ENCODE results near the gene ASF1A.

Gene ASF1A

GRCh38 chr6:118873239-118873638 lies 20.7 kb upstream of the ASF1A start:
- H4K20me1 ChIP-seq (ENCODE audit: insufficient read depth, low read length, poor library complexity, severe bottlenecking): no peaks in the 10 kb centered on the region
- H3K79me2 ChIP-seq (ENCODE audit: insufficient read depth, low read length): peaks cover 23% of the 10 kb centered on the region; the same call in 1 of the 2 replicates

GRCh38 chr6:118875672-118876071 lies 18.3 kb upstream of the ASF1A start:
- Histone ChIP-seq H3K4me1 (ENCODE audit: insufficient read depth, low read length, poor library complexity, severe bottlenecking) (peaks cover 8% of the 10 kb centered on the region), H4K20me1 (ENCODE audit: insufficient read depth, low read length, poor library complexity, severe bottlenecking) (no peaks in the 10 kb centered on the region), H3F3A (ENCODE audit: low read depth) (no peaks in the 10 kb centered on the region), H3K9me2 (replicated peaks; ENCODE audit: low read depth, low read length) (no peaks in the 10 kb centered on the region), H3K9me3 (ENCODE audit: insufficient read depth, low read depth, low read length) (no peaks in the 10 kb centered on the region), H3K79me2 (ENCODE audit: insufficient read depth, low read length) (peaks cover 38% of the 10 kb centered on the region; the same call in 1 of the 2 replicates), H3K27me3 (ENCODE audit: insufficient read depth, low read length, poor library complexity, severe bottlenecking) (no peaks in the 10 kb centered on the region), H2AFZ (ENCODE audit: low read length) (no peak overlapping the region), H3K36me3 (ENCODE audit: insufficient read depth, low read length) (no peaks in the 10 kb centered on the region), H3K4me2 (ENCODE audit: low read depth, low read length, poor library complexity, severe bottlenecking) (no peak overlapping the region), H3K9ac (ENCODE audit: low read depth, low read length, poor library complexity, severe bottlenecking) (no peak overlapping the region), H3K4me3 (ENCODE audit: low read length, poor library complexity, severe bottlenecking) (no peak overlapping the region)
- TF ChIP-seq CTCF (conservative IDR thresholded peaks at IDR 0.05; ENCODE audit: low read length) (no peak), EZH2phosphoT487 (IDR thresholded peaks at IDR 0.05; ENCODE audit: borderline replicate concordance) (no peak)

More at GRCh38 chr6:118873239-118873638, 20.7 kb upstream of the ASF1A start:
- Histone ChIP-seq H3K4me2 (ENCODE audit: low read depth, low read length, poor library complexity, severe bottlenecking) (no peak overlapping the region), H2AFZ (ENCODE audit: low read length) (no peak overlapping the region), H3K4me3 (ENCODE audit: low read length, poor library complexity, severe bottlenecking) (no peak overlapping the region), H3K27me3 (ENCODE audit: insufficient read depth, low read length, poor library complexity, severe bottlenecking) (no peaks in the 10 kb centered on the region), H3K9me2 (replicated peaks; ENCODE audit: low read depth, low read length) (no peaks in the 10 kb centered on the region), H3K9ac (ENCODE audit: low read depth, low read length, poor library complexity, severe bottlenecking) (no peak overlapping the region), H3K36me3 (ENCODE audit: insufficient read depth, low read length) (no peaks in the 10 kb centered on the region), H3K4me1 (ENCODE audit: insufficient read depth, low read length, poor library complexity, severe bottlenecking) (no peaks in the 10 kb centered on the region), H3K9me3 (ENCODE audit: insufficient read depth, low read depth, low read length) (no peaks in the 10 kb centered on the region), H3F3A (ENCODE audit: low read depth) (no peaks in the 10 kb centered on the region)
- TF ChIP-seq CTCF (conservative IDR thresholded peaks at IDR 0.05; ENCODE audit: low read length): no peak
- no peak for TF ChIP-seq EZH2phosphoT487 (IDR thresholded peaks at IDR 0.05; ENCODE audit: borderline replicate concordance)

GRCh38 chr6:118876198-118876597 lies 17.8 kb upstream of the ASF1A start:
- Histone ChIP-seq H3K4me3 (ENCODE audit: low read length, poor library complexity, severe bottlenecking) (no peak overlapping the region), H3K9me2 (replicated peaks; ENCODE audit: low read depth, low read length) (no peaks in the 10 kb centered on the region), H3F3A (ENCODE audit: low read depth) (no peaks in the 10 kb centered on the region), H3K9ac (ENCODE audit: low read depth, low read length, poor library complexity, severe bottlenecking) (no peak overlapping the region), H3K36me3 (ENCODE audit: insufficient read depth, low read length) (no peaks in the 10 kb centered on the region), H3K27me3 (ENCODE audit: insufficient read depth, low read length, poor library complexity, severe bottlenecking) (no peaks in the 10 kb centered on the region), H3K4me2 (ENCODE audit: low read depth, low read length, poor library complexity, severe bottlenecking) (no peak overlapping the region), H3K9me3 (ENCODE audit: insufficient read depth, low read depth, low read length) (no peaks in the 10 kb centered on the region), H3K4me1 (ENCODE audit: insufficient read depth, low read length, poor library complexity, severe bottlenecking) (peaks cover 8% of the 10 kb centered on the region), H4K20me1 (ENCODE audit: insufficient read depth, low read length, poor library complexity, severe bottlenecking) (no peaks in the 10 kb centered on the region), H2AFZ (ENCODE audit: low read length) (no peak overlapping the region), H3K79me2 (ENCODE audit: insufficient read depth, low read length) (peaks cover 39% of the 10 kb centered on the region; the same call in 1 of the 2 replicates)
- TF ChIP-seq EZH2phosphoT487 (IDR thresholded peaks at IDR 0.05; ENCODE audit: borderline replicate concordance) (no peak), CTCF (conservative IDR thresholded peaks at IDR 0.05; ENCODE audit: low read length) (no peak)

Data from Loucy (cell line).